Fibroblast of gingiva (primary cell): ENCODE results near the gene BASP1.
A peak's percentile ranks its signal among the peaks of the same experiment; 100 is the strongest.

ENCODE experiments used
- DNase-seq: peaks from one replicate; pipeline ENCODE4 v3.0.0-alpha.2; 2011; ENCODE audit warnings: low read depth

The BASP1 gene

GRCh38 chr5:17217493-17218352, at the start of gene BASP1:
Gene BASP1 (plus strand): TSS chr5:17217631. CDS start chr5:17275217, 57,586 bp downstream.
- DNase-seq = peak; percentile 87

GRCh38 chr5:17169507-17169906, 47.9 kb upstream of the BASP1 start:
- peak; percentile 71 for DNase-seq

- no peak for DNase-seq
These were observed 44.6 kb upstream of the BASP1 start for GRCh38 chr5:17172791-17173190.

GRCh38 chr5:17174965-17175364, 42.5 kb upstream of the BASP1 start:
- no peak for DNase-seq

- no peak for DNase-seq
These were observed 39.7 kb upstream of the BASP1 start for GRCh38 chr5:17177501-17178372.

GRCh38 chr5:17178373-17178675, 39.1 kb upstream of the BASP1 start:
- DNase-seq = no peak

- no peak for DNase-seq
These were observed 37.0 kb upstream of the BASP1 start for GRCh38 chr5:17180330-17180843.

GRCh38 chr5:17180864-17181723, 36.3 kb upstream of the BASP1 start:
- DNase-seq = peak; percentile 74

- no peak for DNase-seq
These were observed 34.9 kb upstream of the BASP1 start for GRCh38 chr5:17182494-17182893.

GRCh38 chr5:17182981-17183380, 34.5 kb upstream of the BASP1 start:
- DNase-seq = peak; percentile 74

GRCh38 chr5:17183831-17184230, 33.6 kb upstream of the BASP1 start:
- no peak for DNase-seq

GRCh38 chr5:17184588-17184987, 32.8 kb upstream of the BASP1 start:
- DNase-seq = peak; percentile 41

- no peak for DNase-seq
These were observed 32.1 kb upstream of the BASP1 start for GRCh38 chr5:17185349-17185748.

- peak; percentile 97 for DNase-seq
These were observed 31.7 kb upstream of the BASP1 start for GRCh38 chr5:17185773-17186172.

- DNase-seq = no peak
These were observed 31.2 kb upstream of the BASP1 start for GRCh38 chr5:17186256-17186655.

- DNase-seq = no peak
These were observed 30.2 kb upstream of the BASP1 start for GRCh38 chr5:17187011-17187785.

- DNase-seq = no peak
These were observed 29.7 kb upstream of the BASP1 start for GRCh38 chr5:17187786-17188170.

GRCh38 chr5:17189381-17190036, 27.9 kb upstream of the BASP1 start:
- peak; percentile 69 for DNase-seq

GRCh38 chr5:17190242-17190778, 27.1 kb upstream of the BASP1 start:
- DNase-seq = peak; percentile 94

GRCh38 chr5:17190799-17191391, 26.5 kb upstream of the BASP1 start:
- DNase-seq = peak; percentile 54
